GM19328 (cell line): ENCODE data around the gene PTGFRN.

Experiments
- ATAC-seq: cut with Tn5 transposase; IDR thresholded peaks from one replicate; pipeline ENCODE4 v1.9.1; 2021; ENCODE audit warnings: mild to moderate bottlenecking, moderate library complexity; ENCODE audit not compliant: unreplicated experiment

Gene PTGFRN

DNA sequence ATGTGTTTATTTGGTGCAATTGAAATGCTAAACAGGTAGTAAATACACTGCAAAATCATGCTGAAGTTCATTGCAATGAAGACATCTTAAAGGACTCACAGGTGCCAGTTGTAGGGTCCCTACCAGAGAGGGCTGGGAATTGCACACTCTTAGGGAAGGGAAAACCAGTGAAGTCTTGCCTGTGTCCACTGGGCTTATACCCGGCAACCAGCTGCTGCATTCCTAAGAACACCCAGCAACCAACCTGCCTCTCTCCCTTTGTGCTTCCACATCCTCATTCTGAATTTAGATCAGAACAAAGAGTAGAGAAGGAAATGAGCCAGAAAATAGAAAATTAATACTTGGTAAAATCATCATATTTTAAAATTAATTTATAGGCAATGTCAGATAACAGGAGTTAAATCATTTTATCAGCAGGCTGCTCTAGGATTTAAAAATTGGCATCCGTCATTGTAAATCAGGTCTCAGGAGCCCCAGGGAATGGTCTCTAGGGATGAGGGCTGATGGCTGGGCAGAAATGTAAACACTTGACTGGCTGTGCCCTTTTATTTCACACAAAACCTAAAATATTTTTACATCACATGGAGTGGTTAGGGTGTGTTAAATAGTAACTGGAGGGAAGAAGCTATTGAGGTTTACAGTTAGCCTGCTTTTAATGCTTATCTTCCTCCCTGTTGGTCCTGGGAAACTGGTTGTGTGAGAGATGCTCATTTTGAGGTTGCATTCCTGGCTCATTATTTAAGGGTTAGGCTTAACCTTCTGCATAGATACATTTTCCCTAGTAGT is 31.3 kb downstream of the PTGFRN start:
- no peak for ATAC-seq

GRCh38 chr1:116941670-116942069 is 32.0 kb downstream of the PTGFRN start:
- ATAC-seq = no peak

GRCh38 chr1:116942344-116942743 is 32.6 kb downstream of the PTGFRN start:
- ATAC-seq = no peak

DNA sequence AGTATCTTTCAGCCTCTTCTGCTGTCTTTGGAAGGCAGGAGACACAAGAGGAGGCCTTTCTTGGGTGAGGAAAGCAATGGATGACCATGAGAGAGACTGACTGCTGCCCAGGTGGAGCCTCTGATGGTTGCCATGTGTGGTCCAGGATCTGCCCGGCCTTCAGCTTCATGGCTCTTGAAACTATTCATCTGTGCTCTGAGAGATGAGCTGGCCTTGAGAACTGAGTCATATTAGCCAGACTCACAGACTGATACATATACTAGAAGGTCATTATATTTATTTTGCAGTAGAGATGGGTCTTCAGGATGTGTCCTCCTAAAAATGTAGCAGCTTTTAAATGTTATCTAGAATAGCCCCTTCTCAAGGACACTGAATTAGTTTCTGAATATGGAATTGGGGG is 33.7 kb downstream of the PTGFRN start:
- ATAC-seq = no peak

GRCh38 chr1:116944613-116945012 is 34.9 kb downstream of the PTGFRN start:
- no peak for ATAC-seq

- no peak for ATAC-seq
Observed at GRCh38 chr1:116945421-116945820, 35.7 kb downstream of the PTGFRN start.

GRCh38 chr1:116945996-116946395 is 36.3 kb downstream of the PTGFRN start:
- no peak for ATAC-seq

GRCh38 chr1:116947092-116947860 is 37.6 kb downstream of the PTGFRN start:
- ATAC-seq = no peak

DNA sequence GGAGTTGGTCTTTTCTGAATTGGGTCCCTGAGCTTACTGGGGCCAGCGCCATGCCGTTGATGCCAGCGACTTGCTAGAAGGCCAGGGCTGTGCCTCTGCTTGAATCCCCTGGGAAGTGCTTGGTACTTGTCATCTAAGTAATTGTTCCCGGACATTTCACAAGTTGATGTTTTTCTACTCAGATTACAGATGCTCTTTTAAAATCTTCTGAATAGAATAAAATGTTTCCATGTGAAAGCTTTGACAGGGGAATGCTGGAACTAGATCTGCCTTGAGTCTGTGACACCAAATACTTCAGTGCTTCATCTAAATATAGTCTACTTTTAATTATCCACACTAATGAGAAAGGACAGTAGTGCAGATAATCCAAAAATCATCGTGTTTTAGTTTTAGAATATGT is 38.3 kb downstream of the PTGFRN start:
- ATAC-seq = no peak

- ATAC-seq = no peak
Observed at GRCh38 chr1:116948642-116949041, 38.9 kb downstream of the PTGFRN start.

- ATAC-seq = no peak
Observed at GRCh38 chr1:116949213-116949985, 39.7 kb downstream of the PTGFRN start.

DNA sequence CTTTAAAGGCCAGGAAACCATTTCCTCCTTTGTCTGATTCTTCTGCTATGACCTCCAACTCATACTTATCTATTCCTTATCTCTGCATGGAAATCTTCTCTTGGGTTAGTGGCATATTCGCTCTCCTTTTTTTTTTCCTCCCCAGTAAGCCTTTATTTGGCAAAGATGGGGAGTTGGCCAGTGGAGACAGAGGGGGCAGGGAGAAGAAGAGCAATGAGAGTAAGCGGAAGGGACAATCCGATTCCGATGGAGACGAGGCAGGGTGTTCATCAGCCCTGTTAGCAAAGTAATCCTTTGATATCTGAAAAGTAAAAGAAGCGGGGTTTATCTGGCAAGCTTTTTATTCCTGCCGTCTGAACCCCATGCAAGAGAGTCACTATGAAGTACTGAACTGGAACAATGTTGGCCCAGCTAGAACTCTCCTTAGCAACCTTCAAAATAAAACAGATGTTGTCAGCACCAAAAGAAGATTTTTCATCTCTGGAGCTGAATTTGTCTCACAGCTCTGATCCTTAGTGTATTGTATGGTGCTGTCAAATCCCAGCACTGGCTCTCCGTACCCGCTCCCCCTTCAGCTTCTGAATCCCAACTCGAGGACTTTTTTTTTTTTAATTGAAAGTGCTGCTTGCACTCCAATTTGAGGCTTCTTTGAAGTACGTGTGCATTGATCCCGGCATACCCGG is 40.9 kb downstream of the PTGFRN start:
- ATAC-seq = no peak

DNA sequence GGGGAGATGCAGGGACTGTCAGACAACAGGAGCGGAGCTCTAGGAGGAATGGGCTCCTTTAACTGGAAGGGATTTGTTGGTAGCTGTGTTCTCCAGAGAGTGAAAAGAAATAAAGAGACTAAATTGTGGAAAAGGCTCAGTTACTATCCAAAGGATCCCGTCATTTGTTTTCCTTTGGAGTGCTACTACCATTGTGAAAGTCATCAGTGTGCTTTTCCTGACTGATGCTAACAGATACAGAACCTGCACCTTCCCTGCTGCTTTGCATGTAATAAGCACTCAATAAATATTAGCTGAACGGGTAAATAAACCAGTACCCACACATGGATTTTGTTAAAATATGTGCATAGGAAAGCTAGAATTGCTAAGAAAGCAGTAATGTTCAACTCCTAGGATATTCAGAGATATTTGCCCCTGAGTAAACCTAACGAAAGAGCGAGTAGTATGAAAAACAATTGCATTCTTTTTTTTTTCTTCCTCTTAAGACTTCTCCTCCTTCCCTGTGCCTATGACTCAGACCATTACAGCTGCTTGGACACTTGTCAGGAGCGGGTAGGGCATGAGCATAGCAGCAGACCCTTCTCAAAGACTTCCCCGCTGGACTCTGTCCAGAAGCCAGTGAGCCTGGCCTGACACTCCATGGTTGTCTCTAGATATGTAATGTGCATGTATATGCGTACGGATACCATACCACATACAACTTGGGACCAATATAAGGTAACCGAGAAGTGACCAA is 41.7 kb downstream of the PTGFRN start:
- ATAC-seq = no peak

DNA sequence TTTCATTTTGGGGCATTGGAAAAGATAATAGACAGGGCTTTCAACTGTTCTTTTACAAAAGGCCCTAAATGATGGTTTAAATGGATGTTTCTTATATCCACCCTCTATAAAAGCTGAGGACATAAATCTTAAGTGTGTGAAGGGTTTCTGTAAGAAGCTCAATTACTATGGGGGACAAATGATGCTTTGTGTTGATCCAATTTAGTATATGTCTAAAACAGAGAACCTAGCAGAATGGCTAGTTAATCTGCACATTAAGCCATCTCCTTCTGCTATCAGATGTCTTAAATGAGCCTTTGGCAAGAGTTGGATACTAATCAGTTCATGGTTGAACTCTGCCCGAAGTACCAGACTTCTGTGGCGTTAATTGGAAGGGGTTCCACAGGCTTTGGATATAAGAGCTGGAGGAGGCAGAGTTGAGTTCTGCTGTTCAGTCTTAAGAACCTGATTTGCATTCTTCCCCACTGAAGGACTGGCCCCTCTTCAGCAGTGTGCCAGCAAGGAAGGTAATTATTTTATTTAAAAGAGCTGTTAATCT is 43.1 kb downstream of the PTGFRN start:
- no peak for ATAC-seq

GRCh38 chr1:116954440-116954839 is 44.7 kb downstream of the PTGFRN start:
- no peak for ATAC-seq

DNA sequence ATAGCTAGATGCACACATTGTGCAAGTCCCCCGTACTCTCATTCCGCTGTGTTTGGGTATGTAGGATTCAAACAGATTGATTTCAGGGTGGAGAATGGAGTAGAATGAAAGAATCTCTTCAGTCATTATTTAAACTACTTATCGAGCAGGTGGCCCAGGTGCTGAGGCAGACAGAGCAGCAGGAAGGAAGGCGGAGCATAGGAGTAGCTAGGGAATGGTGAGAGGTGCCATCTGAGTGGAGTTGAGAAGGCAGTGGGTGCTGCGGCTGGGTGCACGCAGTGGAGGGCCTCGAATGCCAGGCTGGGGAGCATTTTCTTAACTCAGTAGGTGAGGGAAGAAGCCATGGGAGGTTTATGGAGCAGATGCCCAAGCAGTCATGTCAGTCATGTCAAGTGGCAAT is 46.7 kb downstream of the PTGFRN start:
- ATAC-seq = no peak

- ATAC-seq = no peak
Observed at GRCh38 chr1:116957646-116958045, 47.9 kb downstream of the PTGFRN start.

GRCh38 chr1:116958110-116958509 is 48.4 kb downstream of the PTGFRN start:
- no peak for ATAC-seq

GRCh38 chr1:116958977-116959376 is 49.3 kb downstream of the PTGFRN start:
- ATAC-seq = no peak

- no peak for ATAC-seq
Observed at GRCh38 chr1:116961606-116962005, 51.9 kb downstream of the PTGFRN start.
